ACHN (cell line): ENCODE data around the gene SCUBE3.
A peak's percentile ranks its signal among the peaks of the same experiment; 100 is the strongest.

Experiments
- DNase-seq: peaks from one replicate; pipeline ENCODE4 v3.0.0-alpha.2; 2015
- in situ Hi-C: cut with HindIII; loops from 2 replicates; pipeline ENCODE4 v1.10.0; 2017; ENCODE audit warnings: low sequenced_read_pairs, low pct_ligation_motif_present, low pct_unique_long_range_greater_than_20kb

The SCUBE3 gene

GRCh38 chr6:35178932-35179832 lies 34.6 kb upstream of the SCUBE3 start:
- in situ Hi-C loops: no loop called here
- DNase-seq: no peak

GRCh38 chr6:35179901-35180535 lies 33.7 kb upstream of the SCUBE3 start:
- in situ Hi-C loops: no loop called here
- DNase-seq: no peak

GRCh38 chr6:35181308-35181932 lies 32.3 kb upstream of the SCUBE3 start:
- in situ Hi-C loops: no loop called here
- no peak for DNase-seq

- DNase-seq: peak; percentile 55
- in situ Hi-C loops: no loop called here
Observed at GRCh38 chr6:35181933-35182612, 31.7 kb upstream of the SCUBE3 start.

GRCh38 chr6:35183281-35183680 lies 30.5 kb upstream of the SCUBE3 start:
- in situ Hi-C loops: no loop called here
- no peak for DNase-seq

GRCh38 chr6:35183935-35184334 lies 29.8 kb upstream of the SCUBE3 start:
- in situ Hi-C loops: no loop called here
- DNase-seq: no peak

GRCh38 chr6:35184580-35185301 lies 29.0 kb upstream of the SCUBE3 start:
- no peak for DNase-seq
- in situ Hi-C loops: no loop called here

- in situ Hi-C loops: no loop called here
- DNase-seq: no peak
Observed at GRCh38 chr6:35185302-35185681, 28.5 kb upstream of the SCUBE3 start.

- no peak for DNase-seq
- in situ Hi-C loops: no loop called here
Observed at GRCh38 chr6:35185971-35186370, 27.8 kb upstream of the SCUBE3 start.

GRCh38 chr6:35186571-35186970 lies 27.2 kb upstream of the SCUBE3 start:
- in situ Hi-C loops: no loop called here
- no peak for DNase-seq

GRCh38 chr6:35188886-35189285 lies 24.9 kb upstream of the SCUBE3 start:
- in situ Hi-C loops: no loop called here
- no peak for DNase-seq

- DNase-seq: no peak
- in situ Hi-C loops: no loop called here
Observed at GRCh38 chr6:35190306-35190705, 23.4 kb upstream of the SCUBE3 start.

GRCh38 chr6:35191889-35192288 lies 21.9 kb upstream of the SCUBE3 start:
- in situ Hi-C loops: no loop called here
- DNase-seq: no peak

GRCh38 chr6:35192301-35192860 lies 21.4 kb upstream of the SCUBE3 start:
- in situ Hi-C loops: no loop called here
- no peak for DNase-seq

- DNase-seq: no peak
- in situ Hi-C loops: no loop called here
Observed at GRCh38 chr6:35194390-35194789, 19.4 kb upstream of the SCUBE3 start.

GRCh38 chr6:35195120-35195780 lies 18.5 kb upstream of the SCUBE3 start:
- in situ Hi-C loops: no loop called here
- no peak for DNase-seq

- DNase-seq: no peak
- in situ Hi-C loops: no loop called here
Observed at GRCh38 chr6:35197196-35197595, 16.6 kb upstream of the SCUBE3 start.

GRCh38 chr6:35199866-35200265 lies 13.9 kb upstream of the SCUBE3 start:
- in situ Hi-C loops: no loop called here
- DNase-seq: no peak
